ENCODE measurements around the gene YTHDF2. TPM values are rescaled to one million over a fixed set of nuclear protein-coding genes. Genes with fewer than 3 reads are reported as not detected.

Gene YTHDF2
- polyA plus RNA-seq, 4 donors, result 80.8 to 101 (median 95.9) TPM

GRCh38 chr1:28796352-28797211 is 59.8 kb downstream of the YTHDF2 start:
- DNase-seq (ENCODE audit: low read depth in 4 of 4, low spot score in 3 of 4), result no peak

GRCh38 chr1:28800324-28800723 is 63.6 kb downstream of the YTHDF2 start:
- no peak for DNase-seq (ENCODE audit: low read depth in 4 of 4, low spot score in 3 of 4)

- DNase-seq (ENCODE audit: low read depth in 4 of 4, low spot score in 3 of 4), result no peak
These were observed 64.7 kb downstream of the YTHDF2 start for GRCh38 chr1:28801461-28801860.

- DNase-seq (ENCODE audit: low read depth in 4 of 4, low spot score in 3 of 4), result no peak
These were observed 66.3 kb downstream of the YTHDF2 start for GRCh38 chr1:28803051-28803450.

GRCh38 chr1:28803662-28804061 is 66.9 kb downstream of the YTHDF2 start:
- no peak for DNase-seq (ENCODE audit: low read depth in 4 of 4, low spot score in 3 of 4)

GRCh38 chr1:28804071-28804470 is 67.3 kb downstream of the YTHDF2 start:
- DNase-seq (ENCODE audit: low read depth in 4 of 4, low spot score in 3 of 4), result no peak

DNA sequence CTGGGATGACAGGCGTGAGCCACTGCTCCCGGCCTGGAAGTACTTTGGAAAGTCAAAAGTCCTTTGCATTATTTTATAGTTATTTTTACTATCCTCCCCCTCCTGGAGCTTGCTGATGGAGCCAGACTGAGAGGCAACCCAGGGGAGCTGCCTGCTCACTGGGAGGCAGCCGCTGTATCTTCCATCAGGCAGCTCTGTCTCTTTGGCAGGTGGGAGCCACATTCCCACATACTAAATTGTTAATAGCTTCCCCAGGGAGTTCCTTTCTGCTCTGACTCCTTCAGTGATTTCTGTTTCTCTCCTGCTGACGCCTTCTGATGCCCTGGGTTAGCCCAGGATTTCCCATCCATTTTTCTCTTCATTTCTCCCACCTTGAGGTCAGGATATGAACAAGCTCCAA is 70.3 kb downstream of the YTHDF2 start:
- no peak for DNase-seq (ENCODE audit: low read depth in 4 of 4, low spot score in 3 of 4)

- no peak for DNase-seq (ENCODE audit: low read depth in 4 of 4, low spot score in 3 of 4)
These were observed 71.2 kb downstream of the YTHDF2 start for GRCh38 chr1:28807986-28808385.

DNA sequence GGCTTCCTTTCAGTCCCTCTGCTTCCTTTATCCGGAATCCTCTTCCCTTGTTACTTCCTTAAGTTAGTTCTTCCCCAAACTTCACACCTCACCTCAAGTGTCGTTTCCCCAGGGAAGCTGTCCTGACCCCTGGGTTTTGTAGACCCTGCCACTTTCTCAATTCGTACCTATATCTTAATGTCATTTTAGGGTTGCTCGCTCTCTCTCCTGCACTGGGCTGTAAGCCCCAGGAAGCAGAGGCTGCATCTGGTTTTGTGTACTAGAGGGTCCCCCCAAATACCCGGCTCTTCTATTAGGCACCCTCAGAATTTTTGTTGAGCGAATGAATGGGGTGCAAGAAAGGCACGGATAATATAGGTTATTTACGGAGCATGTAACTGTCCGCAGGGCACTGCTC is 74.6 kb downstream of the YTHDF2 start:
- DNase-seq (ENCODE audit: low read depth in 4 of 4, low spot score in 3 of 4), result no peak

DNA sequence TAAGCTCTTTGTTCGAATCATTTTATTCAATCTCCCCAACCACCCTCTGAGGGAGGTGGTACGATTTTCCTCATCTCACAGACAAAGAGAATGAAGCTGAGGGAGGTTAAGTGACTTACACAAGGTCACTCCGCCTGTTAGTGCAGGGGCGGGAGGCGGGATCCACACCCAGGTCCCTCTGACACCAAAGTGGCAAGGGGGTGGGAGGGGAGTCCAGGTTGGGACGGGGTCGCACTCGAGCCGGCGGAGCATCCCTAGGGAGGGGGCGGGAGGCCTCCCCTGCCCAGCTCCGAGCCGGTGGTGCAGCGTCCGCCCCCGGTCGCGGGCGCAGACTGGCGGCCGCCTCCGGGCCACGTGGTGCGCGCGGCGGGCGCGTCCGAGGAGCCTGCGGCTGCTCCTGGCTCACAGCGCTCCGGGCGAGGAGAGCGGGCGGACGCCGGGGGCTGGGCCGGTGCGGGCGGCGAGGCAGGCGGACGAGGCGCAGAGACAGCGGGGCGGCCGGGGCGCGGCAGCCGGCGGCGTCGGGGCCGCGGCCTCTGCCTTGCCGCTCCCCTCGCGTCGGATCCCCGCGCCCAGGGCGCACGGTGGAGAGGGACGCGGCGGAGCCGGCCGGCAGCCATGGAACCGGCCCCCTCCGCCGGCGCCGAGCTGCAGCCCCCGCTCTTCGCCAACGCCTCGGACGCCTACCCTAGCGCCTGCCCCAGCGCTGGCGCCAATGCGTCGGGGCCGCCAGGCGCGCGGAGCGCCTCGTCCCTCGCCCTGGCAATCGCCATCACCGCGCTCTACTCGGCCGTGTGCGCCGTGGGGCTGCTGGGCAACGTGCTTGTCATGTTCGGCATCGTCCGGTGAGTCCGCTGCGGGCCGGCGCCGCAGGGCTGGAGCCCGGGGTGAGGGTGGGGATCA is 75.3 kb downstream of the YTHDF2 start, which contains the start of gene OPRD1:
OPRD1 (plus strand) TSS at position 405 of the 903 bp plus-strand sequence; CDS start at position 619, 214 bp downstream.
- no peak for DNase-seq (ENCODE audit: low read depth in 4 of 4, low spot score in 3 of 4)

DNA sequence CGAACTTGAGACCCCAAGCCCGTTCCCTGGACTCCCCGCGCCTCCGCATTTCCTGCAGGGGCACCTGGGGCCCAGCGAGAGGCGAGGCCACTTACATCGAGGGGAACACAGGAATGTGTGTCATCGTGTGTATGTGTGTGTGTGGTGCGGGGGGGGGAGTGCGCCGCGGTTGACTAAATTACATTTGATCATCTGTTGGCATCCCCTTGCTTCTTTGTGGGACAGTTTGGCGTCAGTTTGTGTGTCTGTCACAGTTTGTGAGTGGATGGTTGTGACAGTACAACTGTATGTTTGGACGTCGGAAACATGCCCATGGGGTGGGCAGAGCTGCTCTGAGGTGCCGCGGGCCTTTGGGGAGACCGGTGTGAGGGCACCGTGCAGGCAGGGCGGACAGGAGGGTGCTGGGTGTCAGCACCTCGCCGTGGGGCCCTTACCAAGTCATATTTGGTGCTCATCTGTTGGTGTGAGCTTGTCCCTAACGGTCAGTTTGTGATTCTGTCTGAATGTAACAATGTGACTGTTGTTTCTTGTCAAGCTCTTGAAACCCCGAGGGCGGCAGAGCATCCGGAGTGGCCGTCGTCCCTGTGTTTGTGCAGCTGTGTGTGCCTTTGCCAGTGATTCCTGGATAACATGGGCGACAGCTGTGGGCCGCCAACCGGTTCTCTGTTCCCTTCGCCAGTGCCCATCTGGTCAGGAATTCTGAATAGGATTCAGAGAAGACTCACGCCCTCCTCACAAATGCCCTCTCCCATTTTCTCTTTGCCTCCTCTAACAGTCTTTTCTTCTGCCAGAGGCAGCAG is 76.1 kb downstream of the YTHDF2 start:
- no peak for DNase-seq (ENCODE audit: low read depth in 4 of 4, low spot score in 3 of 4)

DNA sequence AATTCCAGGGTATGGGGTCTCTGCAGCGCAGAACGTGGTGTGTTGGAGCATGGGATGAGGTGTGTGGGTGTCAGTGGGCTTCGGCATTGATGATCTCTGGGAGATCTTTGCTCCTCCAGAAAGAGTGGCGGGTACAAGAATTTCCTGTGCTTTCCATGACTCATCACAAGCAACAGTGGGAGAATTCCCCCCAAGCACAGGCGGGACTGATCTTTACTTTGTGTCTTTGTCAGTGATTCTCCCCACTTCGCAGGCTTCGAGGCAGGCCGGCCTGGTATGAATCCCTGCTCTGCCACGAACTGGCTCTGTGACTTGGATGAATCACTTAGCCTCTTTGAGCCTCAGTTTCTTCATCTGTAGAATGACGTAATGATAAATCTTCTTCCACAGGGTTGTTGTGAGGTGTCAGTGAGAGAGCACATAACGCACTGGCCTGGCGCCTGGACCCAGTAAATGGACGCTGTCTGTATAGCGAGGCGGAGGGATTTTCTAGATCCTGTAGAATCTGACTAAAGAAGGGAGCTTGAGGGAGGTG is 77.3 kb downstream of the YTHDF2 start:
- no peak for DNase-seq (ENCODE audit: low read depth in 4 of 4, low spot score in 3 of 4)

GRCh38 chr1:28815533-28816185 is 78.9 kb downstream of the YTHDF2 start:
- DNase-seq (ENCODE audit: low read depth in 4 of 4, low spot score in 3 of 4), result no peak

GRCh38 chr1:28817133-28817532 is 80.4 kb downstream of the YTHDF2 start:
- DNase-seq (ENCODE audit: low read depth in 4 of 4, low spot score in 3 of 4), result no peak

GRCh38 chr1:28819020-28819419 is 82.3 kb downstream of the YTHDF2 start:
- no peak for DNase-seq (ENCODE audit: low read depth in 4 of 4, low spot score in 3 of 4)

Other genes starting within 250 kb of the YTHDF2 start
- gene RCC1, start 230.9 kb upstream of the YTHDF2 start, polyA plus RNA-seq (ENCODE audit: insufficient read length in 4 of 4), result 10 to 100 TPM; 31.5 to 37.4 (median 35.6) TPM
- 10 to 100 TPM; 22.8 to 23.8 (median 23.3) TPM for gene TRNAU1AP, start 183.9 kb upstream of the YTHDF2 start, polyA plus RNA-seq (ENCODE audit: insufficient read length in 4 of 4)
- gene RAB42, start 144.7 kb upstream of the YTHDF2 start, polyA plus RNA-seq (ENCODE audit: insufficient read length in 4 of 4), result 1 to 10 TPM; 2.1 to 3.2 (median 2.8) TPM
- 10 to 100 TPM; 31.9 to 35.2 (median 33.2) TPM for gene TAF12, start 93.9 kb upstream of the YTHDF2 start, polyA plus RNA-seq (ENCODE audit: insufficient read length in 4 of 4)
- gene RNU11, start 88.3 kb upstream of the YTHDF2 start, polyA plus RNA-seq (ENCODE audit: insufficient read length in 4 of 4), result not detected
- 10 to 100 TPM; 16.2 to 17.9 (median 17.1) TPM for gene GMEB1, start 68.2 kb upstream of the YTHDF2 start, polyA plus RNA-seq (ENCODE audit: insufficient read length in 4 of 4)
- gene OPRD1, start 75.2 kb downstream of the YTHDF2 start, polyA plus RNA-seq (ENCODE audit: insufficient read length in 4 of 4), result under 1 TPM; 0.31 to 0.33 (median 0.31) TPM
- 10 to 100 TPM; 46.9 to 56.5 (median 55.0) TPM for gene EPB41, start 177.6 kb downstream of the YTHDF2 start, polyA plus RNA-seq (ENCODE audit: insufficient read length in 4 of 4)

All from right renal pelvis (tissue), 4 donors.